Measurements from ENCODE around the gene STAB1. TPM values are rescaled to one million over a fixed set of nuclear protein-coding genes. Genes with fewer than 3 reads are reported as not detected.

The STAB1 gene
- total and polyA plus RNA-seq, 2 of the 13 experiments (the other 11 are each of a cell fraction or from before 2014, with no cell fraction given): 0.09 to 0.34 TPM

DNA sequence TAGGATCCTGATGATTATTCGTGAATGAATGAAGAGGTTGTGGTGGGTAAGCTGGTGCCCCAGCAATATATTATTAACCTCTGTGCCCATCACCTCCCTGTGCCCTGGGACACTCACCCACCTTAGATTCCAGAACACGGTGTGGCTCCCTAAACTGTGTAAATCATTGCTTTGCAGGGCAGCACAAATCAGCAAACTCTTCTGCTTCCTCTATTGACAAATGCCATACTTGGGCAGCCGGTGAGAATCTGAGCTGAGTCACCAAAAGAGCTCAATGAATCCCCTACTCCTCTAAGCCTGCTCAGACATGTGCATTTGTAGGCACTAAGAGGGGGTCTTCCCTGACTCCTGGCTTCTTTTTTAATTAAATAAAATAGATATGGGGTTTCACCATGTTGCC is 57.0 kb downstream of the STAB1 start:
- FAIRE-seq (no peak), ATAC-seq (no peak), DNase-seq (ENCODE audit: low spot score) (no peak)
- Histone ChIP-seq H3K79me2 (ENCODE audit: insufficient read depth, low read length) (no peaks in the 10 kb centered on the region), H3K9me3 (ENCODE audit: low read length) (no peaks in the 10 kb centered on the region), H3K36me3 (replicated peaks in 1 of 2; ENCODE audit: control insufficient read depth in 1 of 2, insufficient read depth in 2 of 2, low read length in 2 of 2) (peaks cover 24 to 61% of the 10 kb centered on the region in 2 experiments), H3K4me1 (ENCODE audit: insufficient read depth, low read length) (no peaks in the 10 kb centered on the region), H4K20me1 (ENCODE audit: insufficient read depth, low read length) (no peaks in the 10 kb centered on the region), H3K9ac (ENCODE audit: insufficient read depth, low read depth, low read length) (no peak overlapping the region), H3K27me3 (ENCODE audit: control insufficient read depth in 1 of 2, insufficient read depth in 2 of 2, low read length in 2 of 2) (no peaks in the 10 kb centered on the region), H3K4me3 (replicated peaks in 1 of 3; ENCODE audit: insufficient read depth in 1 of 3, low read depth in 2 of 3, low read length in 3 of 3) (no peak overlapping the region), H3K27ac (ENCODE audit: extremely low read length, insufficient read depth, low read length) (no peak overlapping the region), H3K4me2 (ENCODE audit: low read depth, low read length) (no peak overlapping the region), H2AFZ (ENCODE audit: low read length) (no peak overlapping the region)
- in situ Hi-C loops (cut with HindIII; ENCODE audit: extremely low pct_ligation_motif_present, low pct_unique_long_range_greater_than_20kb): no loop called here
- CTCF ChIA-PET (ENCODE audit: low intra/inter-chr PET ratio, low total read pairs): no interaction called here
- TF ChIP-seq JUNB (CRISPR knock-in tag; IDR thresholded peaks at IDR 0.05; ENCODE audit: borderline replicate concordance) (no peak), ZBTB21 (CRISPR knock-in tag; IDR thresholded peaks at IDR 0.05) (no peak), HNF4A (CRISPR knock-in tag; IDR thresholded peaks at IDR 0.05) (no peak), EEA1 (CRISPR knock-in tag; IDR thresholded peaks at IDR 0.05; ENCODE audit: borderline replicate concordance) (no peak), ZFX (CRISPR knock-in tag; IDR thresholded peaks at IDR 0.05; ENCODE audit: low read depth) (no peak)
- TF ChIP-seq, protein P1, sequence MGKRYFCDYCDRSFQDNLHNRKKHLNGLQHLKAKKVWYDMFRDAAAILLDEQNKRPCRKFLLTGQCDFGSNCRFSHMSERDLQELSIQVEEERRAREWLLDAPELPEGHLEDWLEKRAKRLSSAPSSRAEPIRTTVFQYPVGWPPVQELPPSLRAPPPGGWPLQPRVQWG (CRISPR knock-in tag; IDR thresholded peaks at IDR 0.05; ENCODE audit: borderline replicate concordance, low read depth): no peak
- TF ChIP-seq, protein P2, sequence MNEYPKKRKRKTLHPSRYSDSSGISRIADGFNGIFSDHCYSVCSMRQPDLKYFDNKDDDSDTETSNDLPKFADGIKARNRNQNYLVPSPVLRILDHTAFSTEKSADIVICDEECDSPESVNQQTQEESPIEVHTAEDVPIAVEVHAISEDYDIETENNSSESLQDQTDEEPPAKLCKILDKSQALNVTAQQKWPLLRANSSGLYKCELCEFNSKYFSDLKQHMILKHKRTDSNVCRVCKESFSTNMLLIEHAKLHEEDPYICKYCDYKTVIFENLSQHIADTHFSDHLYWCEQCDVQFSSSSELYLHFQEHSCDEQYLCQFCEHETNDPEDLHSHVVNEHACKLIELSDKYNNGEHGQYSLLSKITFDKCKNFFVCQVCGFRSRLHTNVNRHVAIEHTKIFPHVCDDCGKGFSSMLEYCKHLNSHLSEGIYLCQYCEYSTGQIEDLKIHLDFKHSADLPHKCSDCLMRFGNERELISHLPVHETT (CRISPR knock-in tag; conservative IDR thresholded peaks at IDR 0.05): no peak
- TF ChIP-seq, protein P3, sequence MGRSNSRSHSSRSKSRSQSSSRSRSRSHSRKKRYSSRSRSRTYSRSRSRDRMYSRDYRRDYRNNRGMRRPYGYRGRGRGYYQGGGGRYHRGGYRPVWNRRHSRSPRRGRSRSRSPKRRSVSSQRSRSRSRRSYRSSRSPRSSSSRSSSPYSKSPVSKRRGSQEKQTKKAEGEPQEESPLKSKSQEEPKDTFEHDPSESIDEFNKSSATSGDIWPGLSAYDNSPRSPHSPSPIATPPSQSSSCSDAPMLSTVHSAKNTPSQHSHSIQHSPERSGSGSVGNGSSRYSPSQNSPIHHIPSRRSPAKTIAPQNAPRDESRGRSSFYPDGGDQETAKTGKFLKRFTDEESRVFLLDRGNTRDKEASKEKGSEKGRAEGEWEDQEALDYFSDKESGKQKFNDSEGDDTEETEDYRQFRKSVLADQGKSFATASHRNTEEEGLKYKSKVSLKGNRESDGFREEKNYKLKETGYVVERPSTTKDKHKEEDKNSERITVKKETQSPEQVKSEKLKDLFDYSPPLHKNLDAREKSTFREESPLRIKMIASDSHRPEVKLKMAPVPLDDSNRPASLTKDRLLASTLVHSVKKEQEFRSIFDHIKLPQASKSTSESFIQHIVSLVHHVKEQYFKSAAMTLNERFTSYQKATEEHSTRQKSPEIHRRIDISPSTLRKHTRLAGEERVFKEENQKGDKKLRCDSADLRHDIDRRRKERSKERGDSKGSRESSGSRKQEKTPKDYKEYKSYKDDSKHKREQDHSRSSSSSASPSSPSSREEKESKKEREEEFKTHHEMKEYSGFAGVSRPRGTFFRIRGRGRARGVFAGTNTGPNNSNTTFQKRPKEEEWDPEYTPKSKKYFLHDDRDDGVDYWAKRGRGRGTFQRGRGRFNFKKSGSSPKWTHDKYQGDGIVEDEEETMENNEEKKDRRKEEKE (IDR thresholded peaks at IDR 0.05): no peak
- WGBS (ENCODE audit: low lambda C conversion rate): 97% methylated on average over 3 of the region's 3 CpGs
- intact Hi-C loops (cut with micrococcal nuclease; ENCODE audit: unreplicated experiment): no loop called here
- POLR2A ChIA-PET: interaction anchor here (2.7 kb wide), 1 partner anchor 16 kb away, joined by 13 read pairs; the partner anchor contains the start of gene UQCC5
- BruUV-seq (replicated peaks): no TSS peak

Data from HepG2 (cell line).